HepG2 (cell line): ENCODE data around the gene C1QTNF3. TPM values are rescaled to one million over a fixed set of nuclear protein-coding genes. Genes with fewer than 3 reads are reported as not detected.

Source experiments
- EP300 ChIP-seq, 3 experiments: sonication (generic) in 1 of 3; formaldehyde crosslinking in 1 of 3; IDR thresholded peaks; 2 replicates each; pipeline versions ENCODE4 v1.5.1 to v1.6.1; 2011 to 2020; ENCODE audit warnings: low read depth in 2 of 3, low read length in 2 of 3, borderline replicate concordance in 1 of 3, improper control_type of control experiment in 1 of 3, mild to moderate bottlenecking in 1 of 3, missing genetic modification reagents in 1 of 3, moderate library complexity in 1 of 3
- FOXA3 ChIP-seq: IDR thresholded peaks from 2 replicates; pipeline ENCODE4 v1.6.1; 2016; ENCODE audit warnings: missing genetic modification reagents, missing compliant biosample characterization
- GATA4 ChIP-seq: sonication (generic); IDR thresholded peaks from 2 replicates; pipeline ENCODE4 v1.6.1; 2016; ENCODE audit warnings: antibody characterized with exemption, low read depth, borderline replicate concordance
- HNF4G ChIP-seq, 2 experiments: sonication (generic) in 1 of 2; formaldehyde crosslinking in 1 of 2; IDR thresholded peaks; 2 replicates each; pipeline versions ENCODE4 v1.4.0 to v1.6.1; 2011 to 2020; ENCODE audit warnings: borderline replicate concordance in 2 of 2, low read depth in 2 of 2, mild to moderate bottlenecking in 2 of 2, low read length in 1 of 2, missing genetic modification reagents in 1 of 2, moderate library complexity in 1 of 2
- JUN ChIP-seq: sonication (generic); formaldehyde crosslinking; IDR thresholded peaks from 2 replicates; pipeline ENCODE4 v1.4.0; 2020; ENCODE audit warnings: mild to moderate bottlenecking, missing genetic modification reagents
- JUND ChIP-seq: sonication (generic); formaldehyde crosslinking; IDR thresholded peaks from 2 replicates; pipeline ENCODE4 v1.8.0; 2022; ENCODE audit warnings: mild to moderate bottlenecking, missing genetic modification reagents
- MAX ChIP-seq: IDR thresholded peaks from 2 replicates; pipeline ENCODE4 v1.6.1; 2012; ENCODE audit warnings: inconsistent platforms
- PHB2 ChIP-seq: fragments of 450-650 bp; IDR thresholded peaks from 2 replicates; pipeline ENCODE4 v1.6.1; 2018; ENCODE audit not compliant: partially characterized antibody
- PTBP1 ChIP-seq: fragments of 200-400 bp; formaldehyde crosslinking; IDR thresholded peaks from 2 replicates; pipeline ENCODE4 v1.6.1; 2018; ENCODE audit warnings: low read length, low read depth; ENCODE audit not compliant: poor library complexity, severe bottlenecking
- SIN3B ChIP-seq: fragments of 150-350 bp; IDR thresholded peaks from 2 replicates; pipeline ENCODE4 v1.6.1; 2014; ENCODE audit warnings: low read length
- SIX4 ChIP-seq: sonication (generic); formaldehyde crosslinking; IDR thresholded peaks from 2 replicates; pipeline ENCODE4 v1.4.0; 2020; ENCODE audit warnings: missing genetic modification reagents
- THAP11 ChIP-seq: IDR thresholded peaks from 2 replicates; pipeline ENCODE4 v1.6.1; 2016; ENCODE audit warnings: missing biosample characterization, missing genetic modification reagents
- ZFP41 ChIP-seq: sonication (generic); formaldehyde crosslinking; IDR thresholded peaks from 2 replicates; pipeline ENCODE4 v1.4.0; 2020; ENCODE audit warnings: mild to moderate bottlenecking, missing genetic modification reagents, borderline replicate concordance
- ZNF432 ChIP-seq: sonication (generic); formaldehyde crosslinking; IDR thresholded peaks from 2 replicates; pipeline ENCODE4 v1.5.0; 2020; ENCODE audit warnings: missing genetic modification reagents, mild to moderate bottlenecking, borderline replicate concordance
- ZNF501 ChIP-seq: sonication (generic); formaldehyde crosslinking; IDR thresholded peaks from 2 replicates; pipeline ENCODE4 v1.5.1; 2020; ENCODE audit warnings: mild to moderate bottlenecking, moderate library complexity, missing genetic modification reagents
- ZNF672 ChIP-seq: sonication (generic); formaldehyde crosslinking; IDR thresholded peaks from 2 replicates; pipeline ENCODE4 v1.8.1; 2022; ENCODE audit warnings: missing genetic modification reagents
- ZNF770 ChIP-seq: sonication (generic); formaldehyde crosslinking; IDR thresholded peaks from 2 replicates; pipeline ENCODE4 v1.5.0; 2020; ENCODE audit warnings: mild to moderate bottlenecking, missing genetic modification reagents
- ZNF792 ChIP-seq: IDR thresholded peaks from 2 replicates; pipeline ENCODE4 v1.6.1; 2016
- polyA plus RNA-seq, 8 experiments: library from polyadenylated mRNA; depleted of rRNA in 3 of 8; stranded (reverse) in 7 of 8; unstranded in 1 of 8; fragments of >200 nt; fragmentation: Illumina TruSeq in 4 of 8; extraction: Trizol in 4 of 8; gene quantifications; 2 replicates each; pipeline versions ENCODE4 v1.2.1 to v1.2.3, GENCODE V29; 2011 to 2016; ENCODE audit warnings: low read depth in 4 of 8, missing spikeins in 1 of 8, mixed read lengths in 1 of 8; ENCODE audit not compliant: insufficient read depth in 1 of 8
- total RNA-seq, 5 experiments: library from RNA; depleted of rRNA; stranded (reverse); fragments of >200 nt; fragmentation: Illumina TruSeq; extraction: Trizol; gene quantifications; 2 replicates each; pipeline ENCODE4 v1.2.3, GENCODE V29; 2016; ENCODE audit warnings: low read depth in 1 of 5
- TF ChIP-seq, protein P1 (sequence below): IDR thresholded peaks from 2 replicates; pipeline ENCODE4 v1.4.0; 2020; ENCODE audit warnings: mild to moderate bottlenecking, missing genetic modification reagents
- TF ChIP-seq, protein P2 (sequence below): sonication (generic); formaldehyde crosslinking; IDR thresholded peaks from 2 replicates; pipeline ENCODE4 v1.5.0; 2020; ENCODE audit warnings: mild to moderate bottlenecking, missing genetic modification reagents, borderline replicate concordance
- TF ChIP-seq, protein P3 (sequence below): sonication (generic); formaldehyde crosslinking; IDR thresholded peaks from 2 replicates; pipeline ENCODE4 v1.4.0; 2020; ENCODE audit warnings: missing genetic modification reagents

Gene C1QTNF3
- total and polyA plus RNA-seq, 2 of the 13 experiments (the other 11 are each of a cell fraction or from before 2014, with no cell fraction given), result 3.3 to 10.8 TPM

DNA sequence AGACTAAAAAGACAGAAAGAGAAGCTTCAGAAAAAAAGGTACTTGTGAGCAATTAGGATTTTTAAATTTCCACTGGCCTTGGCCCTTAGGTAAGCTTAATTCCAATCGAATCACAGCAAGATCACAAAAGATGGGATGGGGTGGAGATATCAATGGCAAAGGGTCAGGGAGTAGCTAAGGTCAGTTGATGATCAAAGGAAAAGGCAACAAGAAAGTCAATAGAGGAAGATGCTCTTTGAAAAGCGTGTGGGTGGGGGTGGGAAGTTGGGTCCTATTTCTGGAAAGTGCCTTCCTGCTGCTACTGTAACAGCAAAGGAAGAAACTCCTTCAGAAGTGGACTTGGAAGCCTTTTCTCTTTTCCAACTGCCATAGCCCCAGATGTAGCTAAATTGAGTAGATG is 7.3 kb downstream of the C1QTNF3 start (continued):
- TF ChIP-seq JUN (CRISPR knock-in tag) (no peak), ZNF432 (CRISPR knock-in tag) (no peak), PHB2 (no peak), JUND (CRISPR knock-in tag) (no peak), FOXA3 (CRISPR knock-in tag) (peak; percentile 91), SIN3B (no peak), HNF4G (IDR thresholded peaks at IDR 0.05; ENCODE audit: borderline replicate concordance, low read depth, low read length) (peak; percentile 39; the same call in 1 of the 2 replicates), HNF4G (CRISPR knock-in tag; IDR thresholded peaks at IDR 0.05; ENCODE audit: borderline replicate concordance, low read depth) (0 out of 2 replicates have a peak, but pooled peaks have one; percentile 15), EP300 (IDR thresholded peaks at IDR 0.05; ENCODE audit: low read depth in 2 of 2, low read length in 2 of 2) (peak in 1 of 2 experiments; percentile 91; a peak in 2 of 4 replicates), EP300 (CRISPR knock-in tag; IDR thresholded peaks at IDR 0.05; ENCODE audit: borderline replicate concordance) (peak; percentile 44; the same call in 1 of the 2 replicates), PTBP1 (no peak), ZNF501 (CRISPR knock-in tag) (no peak), ZNF792 (CRISPR knock-in tag) (no peak), ZFP41 (CRISPR knock-in tag) (no peak), ZNF672 (CRISPR knock-in tag) (no peak), MAX (0 out of 2 replicates have a peak, but pooled peaks have one; percentile 31), ZNF770 (CRISPR knock-in tag) (no peak), GATA4 (peak; percentile 71; the same call in 1 of the 2 replicates), SIX4 (CRISPR knock-in tag) (peak; percentile 67; the same call in 1 of the 2 replicates), THAP11 (CRISPR knock-in tag) (peak; percentile 51)
- TF ChIP-seq, protein P1, sequence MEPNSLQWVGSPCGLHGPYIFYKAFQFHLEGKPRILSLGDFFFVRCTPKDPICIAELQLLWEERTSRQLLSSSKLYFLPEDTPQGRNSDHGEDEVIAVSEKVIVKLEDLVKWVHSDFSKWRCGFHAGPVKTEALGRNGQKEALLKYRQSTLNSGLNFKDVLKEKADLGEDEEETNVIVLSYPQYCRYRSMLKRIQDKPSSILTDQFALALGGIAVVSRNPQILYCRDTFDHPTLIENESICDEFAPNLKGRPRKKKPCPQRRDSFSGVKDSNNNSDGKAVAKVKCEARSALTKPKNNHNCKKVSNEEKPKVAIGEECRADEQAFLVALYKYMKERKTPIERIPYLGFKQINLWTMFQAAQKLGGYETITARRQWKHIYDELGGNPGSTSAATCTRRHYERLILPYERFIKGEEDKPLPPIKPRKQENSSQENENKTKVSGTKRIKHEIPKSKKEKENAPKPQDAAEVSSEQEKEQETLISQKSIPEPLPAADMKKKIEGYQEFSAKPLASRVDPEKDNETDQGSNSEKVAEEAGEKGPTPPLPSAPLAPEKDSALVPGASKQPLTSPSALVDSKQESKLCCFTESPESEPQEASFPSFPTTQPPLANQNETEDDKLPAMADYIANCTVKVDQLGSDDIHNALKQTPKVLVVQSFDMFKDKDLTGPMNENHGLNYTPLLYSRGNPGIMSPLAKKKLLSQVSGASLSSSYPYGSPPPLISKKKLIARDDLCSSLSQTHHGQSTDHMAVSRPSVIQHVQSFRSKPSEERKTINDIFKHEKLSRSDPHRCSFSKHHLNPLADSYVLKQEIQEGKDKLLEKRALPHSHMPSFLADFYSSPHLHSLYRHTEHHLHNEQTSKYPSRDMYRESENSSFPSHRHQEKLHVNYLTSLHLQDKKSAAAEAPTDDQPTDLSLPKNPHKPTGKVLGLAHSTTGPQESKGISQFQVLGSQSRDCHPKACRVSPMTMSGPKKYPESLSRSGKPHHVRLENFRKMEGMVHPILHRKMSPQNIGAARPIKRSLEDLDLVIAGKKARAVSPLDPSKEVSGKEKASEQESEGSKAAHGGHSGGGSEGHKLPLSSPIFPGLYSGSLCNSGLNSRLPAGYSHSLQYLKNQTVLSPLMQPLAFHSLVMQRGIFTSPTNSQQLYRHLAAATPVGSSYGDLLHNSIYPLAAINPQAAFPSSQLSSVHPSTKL (CRISPR knock-in tag), result peak; percentile 93
- TF ChIP-seq, protein P2, sequence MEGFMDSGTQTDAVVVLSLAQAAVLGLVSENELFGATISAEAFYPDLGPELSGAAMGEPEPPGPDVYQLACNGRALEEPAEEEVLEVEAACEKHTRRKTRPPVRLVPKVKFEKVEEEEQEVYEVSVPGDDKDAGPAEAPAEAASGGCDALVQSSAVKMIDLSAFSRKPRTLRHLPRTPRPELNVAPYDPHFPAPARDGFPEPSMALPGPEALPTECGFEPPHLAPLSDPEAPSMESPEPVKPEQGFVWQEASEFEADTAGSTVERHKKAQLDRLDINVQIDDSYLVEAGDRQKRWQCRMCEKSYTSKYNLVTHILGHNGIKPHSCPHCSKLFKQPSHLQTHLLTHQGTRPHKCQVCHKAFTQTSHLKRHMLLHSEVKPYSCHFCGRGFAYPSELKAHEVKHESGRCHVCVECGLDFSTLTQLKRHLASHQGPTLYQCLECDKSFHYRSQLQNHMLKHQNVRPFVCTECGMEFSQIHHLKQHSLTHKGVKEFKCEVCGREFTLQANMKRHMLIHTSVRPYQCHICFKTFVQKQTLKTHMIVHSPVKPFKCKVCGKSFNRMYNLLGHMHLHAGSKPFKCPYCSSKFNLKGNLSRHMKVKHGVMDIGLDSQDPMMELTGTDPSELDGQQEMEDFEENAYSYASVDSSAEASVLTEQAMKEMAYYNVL (CRISPR knock-in tag), result no peak
- TF ChIP-seq, protein P3, sequence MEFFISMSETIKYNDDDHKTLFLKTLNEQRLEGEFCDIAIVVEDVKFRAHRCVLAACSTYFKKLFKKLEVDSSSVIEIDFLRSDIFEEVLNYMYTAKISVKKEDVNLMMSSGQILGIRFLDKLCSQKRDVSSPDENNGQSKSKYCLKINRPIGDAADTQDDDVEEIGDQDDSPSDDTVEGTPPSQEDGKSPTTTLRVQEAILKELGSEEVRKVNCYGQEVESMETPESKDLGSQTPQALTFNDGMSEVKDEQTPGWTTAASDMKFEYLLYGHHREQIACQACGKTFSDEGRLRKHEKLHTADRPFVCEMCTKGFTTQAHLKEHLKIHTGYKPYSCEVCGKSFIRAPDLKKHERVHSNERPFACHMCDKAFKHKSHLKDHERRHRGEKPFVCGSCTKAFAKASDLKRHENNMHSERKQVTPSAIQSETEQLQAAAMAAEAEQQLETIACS, result no peak
